Heart left ventricle (tissue), 13 donors: Measurements from ENCODE around the gene PRKCH.

Experiments
- CTCF ChIP-seq, 12 donors: fragments of 200-600 bp; sonication (generic) in 4 of 12; IDR thresholded peaks; one replicate each; pipeline versions ENCODE4 v1.5.0 to v1.8.0; 2018 to 2022; ENCODE audit warnings: antibody characterized with exemption in 12 of 12, mild to moderate bottlenecking in 5 of 12
- POLR2A ChIP-seq, 2 donors: fragments of 450-650 bp; IDR thresholded peaks; one replicate each; pipeline ENCODE4 v1.6.1; 2017; ENCODE audit warnings: antibody characterized with exemption in 2 of 2, mild to moderate bottlenecking in 2 of 2, moderate library complexity in 2 of 2
- donor health status: ischemic (EF 13 %, LVEDD 7.1; RV severe dilation, severe dysfunction).
- donor health status: DM: no; HTN: yes; CAD: no.
- donor health status: DM: no; HTN: no; CAD: no.
- donor health status: ischemic (EF 25% LVEDD 6.9; RV normal size, moderate dysfunction).
- donor health status: ischemic (EF 25% LVEDD 5.7; RV mildly dilated, moderate dysfunction).
- donor health status: ischemic (EF 35%, LVEDD 5.7; RV mildly dilated, moderate dysfunction).
- donor health status: nonischemic (EF 11% LVEDD 7.7; RV severe dilation, severe dysfunction).
- donor health status: DM: yes; HTN: yes; CAD: no.
- donor health status: PGD.
- donor health status: ischemic (EF 29% LVEDD 5.4; RV normal size, mild dysfunction).
- donor health status: nonischemic (EF 23%, LVEDD 6.1; RV moderate dilation, normal function).

DNA sequence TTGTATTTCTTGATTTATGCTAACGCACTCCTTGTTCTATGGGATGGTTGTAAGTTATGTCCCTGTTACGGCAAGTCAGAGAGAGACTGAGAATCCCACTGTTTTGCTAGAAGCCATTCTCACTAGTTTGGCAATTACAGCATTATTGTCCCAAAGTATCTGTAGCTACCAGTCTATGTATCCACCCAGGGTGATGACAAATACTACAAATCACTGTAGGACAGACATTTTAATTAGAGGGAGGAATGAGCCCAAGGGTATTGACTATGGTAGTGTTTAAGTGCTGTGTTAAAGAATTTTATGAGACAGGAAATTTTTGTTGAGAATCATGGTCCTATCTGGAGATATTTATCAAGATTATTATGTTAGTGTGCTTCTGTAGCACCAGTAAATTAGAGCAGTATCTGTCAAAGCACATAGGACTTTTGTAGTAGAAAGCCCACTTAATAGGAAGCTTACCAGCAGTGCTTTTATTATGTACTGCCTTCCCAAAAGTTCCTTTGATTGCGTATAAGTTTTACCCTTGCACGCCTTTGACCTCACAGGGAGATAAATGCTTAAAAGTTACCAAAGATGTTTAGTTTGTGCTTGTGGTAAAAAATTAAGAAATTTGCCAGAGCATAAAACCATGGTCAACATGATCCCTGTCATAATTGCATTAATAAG lies 10.7 kb downstream of the PRKCH start:
- TF ChIP-seq CTCF (IDR thresholded peaks at IDR 0.05) (no peak), POLR2A (IDR thresholded peaks at IDR 0.05) (no peak)
